GM12878 (cell line): Measurements from ENCODE around the gene PUS10. TPM values are rescaled to one million over a fixed set of nuclear protein-coding genes. Genes with fewer than 3 reads are reported as not detected.

Source experiments
- ATAC-seq: fragments of 200-7000 bp; cut with Tn5 transposase; 3 replicates; pipeline ENCODE4 v1.9.1; 2020; ENCODE audit warnings: mild to moderate bottlenecking, moderate library complexity
- BruUV-seq: library from RNA; stranded (reverse); fragments of 400-500 nt; replicated peaks from 2 replicates; lab custom pipeline; 2021; lab: Mats Ljungman, UMichigan
- CTCF ChIA-PET: fragments of 300-600 bp; sonication (Branson Sonifier 250); formaldehyde crosslinking; extraction: SDS; loops from one replicate; lab custom pipeline; 2021; ENCODE audit warnings: inconsistent platforms; lab: Yijun Ruan, JAX
- POLR2A ChIA-PET: fragments of 350-600 bp; formaldehyde crosslinking; extraction: SDS; loops from one replicate; lab custom pipeline; 2021; ENCODE audit warnings: inconsistent platforms; lab: Charles Lee
- RAD21 ChIA-PET: fragments of 300-600 bp; sonication (Branson Sonifier 250); formaldehyde crosslinking; loops from one replicate; lab custom pipeline; 2023; ENCODE audit warnings: antibody characterized with exemption; ENCODE audit not compliant: unreplicated experiment; lab: Charles Lee
- SMC1A ChIA-PET: fragments of 300-600 bp; sonication (Branson Sonifier 250); formaldehyde crosslinking; loops from one replicate; lab custom pipeline; 2023; ENCODE audit not compliant: unreplicated experiment, uncharacterized antibody; lab: Charles Lee
- DNase-seq: peaks from one replicate; pipeline ENCODE4 v3.0.0-alpha.2; 2011; ENCODE audit warnings: low read depth, low spot score
- FAIRE-seq: peaks from 3 replicates; lab custom pipeline; 2011; peaks lifted over from hg19 to GRCh38; lab: Jason Lieb, UNC
- H2AFZ ChIP-seq: 2 replicates; pipeline ENCODE4 v1.6.0; 2011; ENCODE audit warnings: low read depth, low read length, control low read depth; ENCODE audit not compliant: control insufficient read depth
- H3K27ac ChIP-seq: 2 replicates; pipeline ENCODE4 v1.5.1; 2011; ENCODE audit warnings: control low read depth; ENCODE audit not compliant: control insufficient read depth, insufficient read depth
- H3K27me3 ChIP-seq, 2 experiments: replicated peaks in 1 of 2; 2 replicates each; pipeline versions ENCODE4 v1.6.0 to v1.6.1; 2011; ENCODE audit warnings: low read length in 1 of 2; ENCODE audit not compliant: control insufficient read depth in 2 of 2, insufficient read depth in 2 of 2
- H3K36me3 ChIP-seq, 2 experiments: 2 replicates each; pipeline ENCODE4 v1.5.1; 2011; ENCODE audit warnings: low read length in 1 of 2; ENCODE audit not compliant: control insufficient read depth in 2 of 2, insufficient read depth in 2 of 2
- H3K4me1 ChIP-seq: 2 replicates; pipeline ENCODE4 v1.6.1; 2011; ENCODE audit warnings: mild to moderate bottlenecking, low read length, moderate library complexity, mixed read lengths; ENCODE audit not compliant: control insufficient read depth, insufficient read depth
- H3K4me2 ChIP-seq: 2 replicates; pipeline ENCODE4 v1.6.0; 2011; ENCODE audit warnings: control low read depth; ENCODE audit not compliant: control insufficient read depth, insufficient read depth
- H3K4me3 ChIP-seq: fragments of 200-600 bp; sonication (generic); 2 replicates; pipeline ENCODE4 v1.5.1; 2016
- H3K79me2 ChIP-seq: 2 replicates; pipeline ENCODE4 v1.6.0; 2011; ENCODE audit warnings: low read length; ENCODE audit not compliant: control insufficient read depth, insufficient read depth
- H3K9ac ChIP-seq: 2 replicates; pipeline ENCODE4 v1.8.0; 2011; ENCODE audit warnings: low read length, control low read depth, mixed read lengths; ENCODE audit not compliant: control insufficient read depth, insufficient read depth
- H3K9me3 ChIP-seq: replicated peaks from 3 replicates; pipeline ENCODE4 v1.5.1; 2011; ENCODE audit warnings: mild to moderate bottlenecking, low read length; ENCODE audit not compliant: control insufficient read depth, insufficient read depth
- H4K20me1 ChIP-seq: 2 replicates; pipeline ENCODE4 v1.6.0; 2011; ENCODE audit not compliant: control insufficient read depth, insufficient read depth
- RAD51 ChIP-seq: fragments of 450-650 bp; IDR thresholded peaks from 2 replicates; pipeline ENCODE4 v1.6.1; 2016; ENCODE audit warnings: moderate library complexity, mild to moderate bottlenecking, inconsistent platforms
- TCF3 ChIP-seq: IDR thresholded peaks from 2 replicates; pipeline ENCODE4 v1.6.1; 2012; ENCODE audit warnings: low read depth, mild to moderate bottlenecking, low read length, borderline replicate concordance; ENCODE audit not compliant: insufficient read depth
- ZBTB33 ChIP-seq: fragments of 450-650 bp; IDR thresholded peaks from 2 replicates; pipeline ENCODE4 v1.6.1; 2017; ENCODE audit warnings: mild to moderate bottlenecking
- ZNF622 ChIP-seq: fragments of 450-650 bp; IDR thresholded peaks from 2 replicates; pipeline ENCODE4 v1.6.1; 2017; ENCODE audit warnings: mild to moderate bottlenecking, inconsistent platforms
- WGBS: methylation state at CpG from one replicate; pipeline ENCODE4 v1.1.6; 2016; ENCODE audit warnings: low lambda C conversion rate; ENCODE audit not compliant: insufficient replicate concordance, insufficient coverage; ENCODE audit errors: missing lambda C conversion rate; 5-methylcytosine and 5-hydroxymethylcytosine counted together
- in situ Hi-C: fragments of 300-500 bp; cut with MboI; formaldehyde crosslinking; loops from 9 replicates; pipeline ENCODE4 v1.14.3; 2018; ENCODE audit warnings: mixed read lengths
- intact Hi-C: fragments of 100-400 bp; cut with micrococcal nuclease; formaldehyde crosslinking; loops from one replicate; pipeline ENCODE4 v1.14.2; 2022; ENCODE audit not compliant: unreplicated experiment
- polyA plus RNA-seq, 11 experiments: library from polyadenylated mRNA; depleted of rRNA in 4 of 11; unstranded in 6 of 11; stranded (reverse) in 5 of 11; fragments of >200 nt; fragmentation: Nextera tagmentation in 4 of 11; fragmentation: Illumina TruSeq in 1 of 11; extraction: Ambion mirVana in 4 of 11; extraction: Trizol in 1 of 11; gene quantifications; 1 replicate in 1 of 11; 2 replicates in 10 of 11; pipeline versions ENCODE4 v1.2.1 to v1.2.3, GENCODE V29; 2011 to 2016; ENCODE audit warnings: inconsistent platforms in 2 of 11, missing spikeins in 2 of 11, low read depth in 1 of 11
- total RNA-seq, 4 experiments: library from RNA; depleted of rRNA in 3 of 4; stranded (reverse); fragments of >200 nt in 3 of 4; fragmentation: Illumina TruSeq in 1 of 4; extraction: Trizol in 1 of 4; gene quantifications; 2 replicates each; pipeline versions ENCODE4 v1.2.1 to v1.2.3, GENCODE V29; 2013 to 2021
- TF ChIP-seq, protein P1 (sequence below): IDR thresholded peaks from 2 replicates; pipeline ENCODE4 v1.6.1; 2012; ENCODE audit warnings: low read depth, low read length, improper control_type of control experiment

Gene PUS10
- total and polyA plus RNA-seq, 10 of the 15 experiments (the other 5 are each of a cell fraction or from before 2014, with no cell fraction given), result 9.1 to 17.0 (median 13.0) TPM

DNA sequence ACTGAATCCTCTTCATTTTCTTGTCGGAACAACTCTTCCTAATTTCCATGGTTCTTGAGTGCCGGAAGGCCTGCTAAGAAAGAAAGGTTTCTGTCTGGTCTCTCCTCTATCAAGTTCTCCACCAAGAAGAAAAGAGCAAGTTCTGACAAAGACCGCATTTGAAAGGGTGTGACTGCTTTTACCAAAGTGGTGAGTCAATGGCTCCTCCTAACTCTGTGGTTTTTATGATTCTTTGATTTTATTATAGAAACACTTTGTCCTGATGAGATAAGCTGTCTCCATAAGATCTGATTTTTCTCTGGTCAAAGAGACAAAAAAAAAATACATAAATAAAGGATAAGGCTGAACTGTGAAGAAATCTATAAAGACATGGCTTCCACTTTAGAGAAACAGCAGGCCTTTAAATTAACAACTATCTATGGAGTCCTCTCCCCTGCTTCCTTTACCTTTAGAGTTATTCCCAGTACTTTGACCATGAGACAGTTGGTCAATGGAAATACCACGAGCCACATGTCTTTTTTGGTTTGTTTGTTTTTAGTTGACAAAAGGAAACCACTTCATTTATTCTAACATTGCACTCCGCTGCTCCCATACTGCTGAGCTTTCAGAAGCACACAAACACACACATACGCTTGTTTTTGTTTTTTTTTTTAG is 69.0 kb downstream of the PUS10 start:
- ChIA-PET CTCF (interaction anchor here (1.1 kb wide), 1 partner anchor 56 kb away, joined by 3 read pairs; no protein-coding TSS in a partner anchor), POLR2A (no interaction called here), RAD21 (no interaction called here), SMC1A (interaction anchor here (0.5 to 1.5 kb wide), 2 partner anchors 16 to 387 kb away, joined by 3 to 4 read pairs; no protein-coding TSS in a partner anchor)
- H3K36me3 ChIP-seq, result peaks cover 0 to 6% of the 10 kb centered on the region in 2 experiments; a peak in 1 of 4 replicates
- H3K4me3 ChIP-seq, result no peak overlapping the region
- in situ Hi-C loops (no loop called here), intact Hi-C loops (no loop called here)
- H3K79me2 ChIP-seq, result no peaks in the 10 kb centered on the region
- WGBS, result 80% methylated on average over 6 of the region's 6 CpGs
- FAIRE-seq, result no peak
- no peak overlapping the region for H2AFZ ChIP-seq
- H4K20me1 ChIP-seq, result no peaks in the 10 kb centered on the region
- H3K27me3 ChIP-seq, result no peaks in the 10 kb centered on the region
- TF ChIP-seq TCF3 (no peak), RAD51 (no peak), ZNF622 (no peak), ZBTB33 (no peak)
- TF ChIP-seq, protein P1, sequence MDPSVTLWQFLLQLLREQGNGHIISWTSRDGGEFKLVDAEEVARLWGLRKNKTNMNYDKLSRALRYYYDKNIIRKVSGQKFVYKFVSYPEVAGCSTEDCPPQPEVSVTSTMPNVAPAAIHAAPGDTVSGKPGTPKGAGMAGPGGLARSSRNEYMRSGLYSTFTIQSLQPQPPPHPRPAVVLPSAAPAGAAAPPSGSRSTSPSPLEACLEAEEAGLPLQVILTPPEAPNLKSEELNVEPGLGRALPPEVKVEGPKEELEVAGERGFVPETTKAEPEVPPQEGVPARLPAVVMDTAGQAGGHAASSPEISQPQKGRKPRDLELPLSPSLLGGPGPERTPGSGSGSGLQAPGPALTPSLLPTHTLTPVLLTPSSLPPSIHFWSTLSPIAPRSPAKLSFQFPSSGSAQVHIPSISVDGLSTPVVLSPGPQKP, result no peak
- H3K4me1 ChIP-seq, result no peaks in the 10 kb centered on the region
- no peak overlapping the region for H3K27ac ChIP-seq
- no peak overlapping the region for H3K9ac ChIP-seq
- BruUV-seq, result no TSS peak
- no peak overlapping the region for H3K4me2 ChIP-seq
- H3K9me3 ChIP-seq, result no peaks in the 10 kb centered on the region; the same call in 2 of the 3 replicates
- DNase-seq, result no peak
- no peak for ATAC-seq
